Keratinocyte (primary cell): ENCODE data around the gene WASF1. TPM values are rescaled to one million over a fixed set of nuclear protein-coding genes. Genes with fewer than 3 reads are reported as not detected.

Experiments used
- DNase-seq: peaks from one replicate; pipeline ENCODE4 v3.0.0-alpha.2; 2011; ENCODE audit warnings: low read depth, missing footprints, low spot score
- FAIRE-seq: peaks from 2 replicates; lab custom pipeline; 2011; peaks lifted over from hg19 to GRCh38; lab: Jason Lieb, UNC
- H2AFZ ChIP-seq: 2 replicates; pipeline ENCODE4 v1.6.0; 2012; ENCODE audit warnings: low read length, control low read depth, inconsistent platforms; ENCODE audit not compliant: control insufficient read depth
- H3K27ac ChIP-seq: 2 replicates; pipeline ENCODE4 v1.5.1; 2011; ENCODE audit warnings: low read length; ENCODE audit not compliant: control insufficient read depth, insufficient read depth
- H3K27me3 ChIP-seq: 3 replicates; pipeline ENCODE4 v1.6.0; 2011; ENCODE audit warnings: low read length; ENCODE audit not compliant: control insufficient read depth, insufficient read depth; ENCODE audit errors: extremely low read depth
- H3K36me3 ChIP-seq, 2 experiments: 2 replicates in 1 of 2; 3 replicates in 1 of 2; pipeline ENCODE4 v1.5.1; 2011; ENCODE audit warnings: low read length in 2 of 2, mild to moderate bottlenecking in 1 of 2; ENCODE audit not compliant: control insufficient read depth in 2 of 2, insufficient read depth in 2 of 2; ENCODE audit errors: extremely low read depth in 1 of 2
- H3K4me1 ChIP-seq: 3 replicates; pipeline ENCODE4 v1.5.1; 2011; ENCODE audit warnings: low read length; ENCODE audit not compliant: control insufficient read depth, insufficient read depth; ENCODE audit errors: extremely low read depth
- H3K4me2 ChIP-seq: 3 replicates; pipeline ENCODE4 v1.6.0; 2011; ENCODE audit warnings: low read depth, low read length; ENCODE audit not compliant: control insufficient read depth, insufficient read depth; ENCODE audit errors: extremely low read depth
- H3K4me3 ChIP-seq, 3 experiments: fragments of 200-600 bp in 1 of 3; sonication (generic) in 1 of 3; 2 replicates in 2 of 3; 3 replicates in 1 of 3; pipeline ENCODE4 v1.5.1; 2011 to 2016; ENCODE audit warnings: low read length in 3 of 3, mild to moderate bottlenecking in 3 of 3, control low read depth in 2 of 3, inconsistent platforms in 1 of 3, low read depth in 1 of 3, mixed read lengths in 1 of 3, mixed run types in 1 of 3, moderate library complexity in 1 of 3; ENCODE audit not compliant: control insufficient read depth in 2 of 3, insufficient read depth in 2 of 3; ENCODE audit errors: extremely low read depth in 1 of 3
- H3K79me2 ChIP-seq: 2 replicates; pipeline ENCODE4 v1.6.0; 2012; ENCODE audit warnings: low read length; ENCODE audit not compliant: control insufficient read depth, insufficient read depth
- H3K9ac ChIP-seq: 3 replicates; pipeline ENCODE4 v1.6.0; 2011; ENCODE audit warnings: low read length; ENCODE audit not compliant: control insufficient read depth, insufficient read depth; ENCODE audit errors: extremely low read depth
- H3K9me1 ChIP-seq: 3 replicates; pipeline ENCODE4 v1.6.0; 2011; ENCODE audit warnings: low read length; ENCODE audit not compliant: control insufficient read depth, insufficient read depth; ENCODE audit errors: extremely low read depth
- H3K9me3 ChIP-seq: 2 replicates; pipeline ENCODE4 v1.5.1; 2012; ENCODE audit warnings: low read depth, low read length; ENCODE audit not compliant: control insufficient read depth
- H4K20me1 ChIP-seq: 3 replicates; pipeline ENCODE4 v1.6.0; 2011; ENCODE audit warnings: low read length; ENCODE audit not compliant: control insufficient read depth, insufficient read depth; ENCODE audit errors: extremely low read depth
- CTCF ChIP-seq, 3 experiments: IDR thresholded peaks in 1 of 3; conservative IDR thresholded peaks in 1 of 3; optimal IDR thresholded peaks in 1 of 3; 2 replicates in 2 of 3; 3 replicates in 1 of 3; pipeline versions ENCODE3 to v1.5.1; 2011; ENCODE audit warnings: low read length in 3 of 3, mild to moderate bottlenecking in 3 of 3, moderate library complexity in 2 of 3, control low read depth in 1 of 3, inconsistent platforms in 1 of 3; ENCODE audit not compliant: insufficient read depth in 2 of 3; ENCODE audit errors: extremely low read depth in 1 of 3
- EZH2 ChIP-seq: IDR thresholded peaks from one replicate; pipeline ENCODE4 v1.6.1; 2012; ENCODE audit warnings: inconsistent platforms, mild to moderate bottlenecking, low read length, moderate library complexity
- dilution Hi-C: fragments of 300-500 bp; cut with MboI; formaldehyde crosslinking; loops from one replicate; pipeline ENCODE4 v1.7.0; 2020; ENCODE audit warnings: low sequenced_read_pairs; ENCODE audit not compliant: extremely low pct_ligation_motif_present
- polyA plus RNA-seq, 5 experiments: library from polyadenylated mRNA; depleted of rRNA in 3 of 5; stranded (reverse) in 3 of 5; stranded (forward) in 1 of 5; unstranded in 1 of 5; fragments of >200 nt; gene quantifications; 1 replicate in 1 of 5; 2 replicates in 3 of 5; 3 replicates in 1 of 5; pipeline versions ENCODE4 v1.2.1 to v1.2.3, GENCODE V29; 2011 to 2012; ENCODE audit warnings: missing spikeins in 2 of 5, low read depth in 1 of 5, low replicate concordance in 1 of 5

The WASF1 gene
- polyA plus RNA-seq, 1 donor (not counting 4 experiments of a cell fraction or from before 2014, with no cell fraction given) = 20.9 TPM

DNA sequence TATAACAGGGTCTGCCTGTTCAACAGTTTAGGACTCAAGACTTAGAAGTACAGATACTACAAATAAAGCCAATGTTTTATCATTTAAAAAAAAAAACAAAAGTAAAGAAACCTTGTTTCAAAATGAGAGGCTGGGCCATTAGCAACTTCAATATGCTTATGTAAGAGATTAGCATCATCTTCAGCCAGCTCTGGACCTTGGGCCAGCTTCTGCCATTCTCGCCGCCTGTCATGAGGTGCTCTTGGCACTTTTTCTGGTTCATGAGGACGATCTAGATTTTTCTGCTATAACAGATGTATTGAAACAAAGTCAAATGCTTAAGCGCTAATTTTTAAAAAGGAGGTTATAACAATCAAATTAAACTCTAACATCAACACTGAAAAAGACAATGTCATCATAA, 74.2 kb downstream of the WASF1 start:
- no peak overlapping the region for H3K27ac ChIP-seq
- no peaks in the 10 kb centered on the region for H3K27me3 ChIP-seq
- H3K36me3 ChIP-seq = peaks cover 7 to 13% of the 10 kb centered on the region in 2 experiments
- TF ChIP-seq EZH2 = no peak
- TF ChIP-seq CTCF (optimal IDR thresholded peaks at IDR 0.05 in 1 of 3, IDR thresholded peaks at IDR 0.05 in 1 of 3, conservative IDR thresholded peaks at IDR 0.05 in 1 of 3; ENCODE audit: extremely low read depth in 1 of 3, insufficient read depth in 2 of 3, low read length in 3 of 3) = no peak
- H4K20me1 ChIP-seq = no peaks in the 10 kb centered on the region
- dilution Hi-C loops = no loop called here
- H3K4me2 ChIP-seq = no peak overlapping the region
- H3K4me1 ChIP-seq = peaks cover 6% of the 10 kb centered on the region
- no peak overlapping the region for H3K4me3 ChIP-seq
- H3K9me3 ChIP-seq = no peaks in the 10 kb centered on the region
- no peak for FAIRE-seq
- no peak overlapping the region for H3K9ac ChIP-seq
- H3K79me2 ChIP-seq = no peaks in the 10 kb centered on the region
- no peak overlapping the region for H2AFZ ChIP-seq
- no peaks in the 10 kb centered on the region for H3K9me1 ChIP-seq
- no peak for DNase-seq

DNA sequence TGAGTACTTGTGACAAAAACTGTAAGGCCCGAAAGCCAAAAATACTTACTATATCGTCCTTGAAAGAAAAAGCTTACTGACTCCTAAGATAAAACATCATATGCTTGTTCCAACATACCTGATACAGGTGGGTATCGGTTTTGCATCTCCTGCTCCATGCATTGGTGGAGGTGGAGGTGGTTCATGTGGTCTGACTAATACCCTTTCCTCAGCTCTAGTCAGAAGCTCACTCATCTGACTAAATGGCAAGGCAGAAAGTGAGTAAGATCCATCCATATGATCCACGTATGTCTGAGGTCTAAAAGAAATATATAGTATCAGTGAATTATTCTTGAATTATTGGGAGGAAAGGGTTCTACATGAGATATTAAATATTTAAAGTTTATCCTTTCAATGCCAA, 76.2 kb downstream of the WASF1 start:
- no peak overlapping the region for H2AFZ ChIP-seq
- peaks cover 17% of the 10 kb centered on the region for H3K4me1 ChIP-seq
- DNase-seq (no peak), FAIRE-seq (peak; percentile 9)
- H3K9me3 ChIP-seq = no peaks in the 10 kb centered on the region
- H3K27ac ChIP-seq = peak overlapping the region; percentile 36
- H3K27me3 ChIP-seq = no peaks in the 10 kb centered on the region
- H3K36me3 ChIP-seq = peaks cover 7 to 13% of the 10 kb centered on the region in 2 experiments
- no peak overlapping the region for H3K9ac ChIP-seq
- dilution Hi-C loops = no loop called here
- no peaks in the 10 kb centered on the region for H4K20me1 ChIP-seq
- H3K4me3 ChIP-seq = no peak overlapping the region
- TF ChIP-seq CTCF (optimal IDR thresholded peaks at IDR 0.05 in 1 of 3, IDR thresholded peaks at IDR 0.05 in 1 of 3, conservative IDR thresholded peaks at IDR 0.05 in 1 of 3; ENCODE audit: extremely low read depth in 1 of 3, insufficient read depth in 2 of 3, low read length in 3 of 3) = no peak
- no peak for TF ChIP-seq EZH2
- no peaks in the 10 kb centered on the region for H3K79me2 ChIP-seq
- no peak overlapping the region for H3K4me2 ChIP-seq
- no peaks in the 10 kb centered on the region for H3K9me1 ChIP-seq
